Stimulated activated CD4-positive, alpha-beta T cell treated with anti-CD3 and anti-CD28 coated beads, Interleukin-4, amount 100 ng/mL, for 24 hours (primary cell): ENCODE results near the gene PTPRN2.

ENCODE experiments used
- DNase-seq: peaks from one replicate; pipeline ENCODE4 v3.0.0-alpha.2; 2020

Gene PTPRN2

DNA sequence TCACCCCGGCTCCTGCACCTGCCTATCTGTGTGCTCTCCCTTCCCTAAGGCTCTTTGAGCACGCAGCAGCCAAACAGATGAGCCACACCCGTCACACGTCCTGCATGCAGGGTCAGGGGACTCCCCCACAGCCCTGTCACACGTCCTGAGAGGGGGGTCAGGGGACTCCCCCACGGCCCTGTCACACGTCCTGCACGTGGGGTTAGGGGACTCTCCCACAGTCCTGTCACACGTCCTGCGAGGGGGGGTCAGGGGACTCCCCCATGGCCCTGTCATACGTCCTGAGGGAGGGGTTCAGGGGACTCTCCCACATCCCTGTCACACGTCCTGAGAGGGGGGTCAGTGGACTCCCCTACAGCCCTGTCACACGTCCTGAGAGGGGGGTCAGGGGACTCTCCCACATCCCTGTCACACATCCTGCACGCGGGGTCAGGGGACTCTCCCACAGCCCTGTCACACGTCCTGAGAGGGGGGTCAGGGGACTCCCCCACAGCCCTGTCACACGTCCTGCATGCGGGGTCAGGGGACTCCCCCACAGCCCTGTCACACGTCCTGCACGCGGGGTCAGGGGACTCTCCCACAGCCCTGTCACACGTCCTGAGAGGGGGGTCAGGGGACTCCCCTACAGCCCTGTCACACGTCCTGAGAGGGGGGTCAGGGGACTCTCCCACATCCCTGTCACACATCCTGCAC lies 211.3 kb downstream of the PTPRN2 start:
- DNase-seq = peak; percentile 16

- DNase-seq = no peak
These were observed 212.6 kb downstream of the PTPRN2 start for GRCh38 chr7:158375034-158375433.

DNA sequence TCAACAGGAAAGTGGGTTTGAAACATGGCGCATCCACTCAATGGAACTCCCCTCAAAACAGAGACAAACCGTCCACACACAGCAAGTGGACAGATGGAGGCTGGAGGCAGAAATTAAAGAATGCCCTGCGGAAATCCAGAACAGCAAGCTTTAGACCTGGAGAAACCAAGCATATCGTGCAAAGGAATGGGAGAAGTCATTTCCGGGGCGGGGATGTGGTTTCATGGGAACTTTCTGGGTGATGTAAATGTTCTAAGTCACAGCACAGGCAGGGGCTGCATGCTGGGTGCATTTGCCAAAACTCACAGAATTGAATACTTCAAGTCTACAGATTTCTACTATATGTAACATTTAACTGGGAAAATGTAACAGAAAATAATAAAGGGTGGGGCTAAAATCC lies 213.0 kb downstream of the PTPRN2 start:
- no peak for DNase-seq

- DNase-seq = no peak
These were observed 213.5 kb downstream of the PTPRN2 start for GRCh38 chr7:158374146-158374545.

DNA sequence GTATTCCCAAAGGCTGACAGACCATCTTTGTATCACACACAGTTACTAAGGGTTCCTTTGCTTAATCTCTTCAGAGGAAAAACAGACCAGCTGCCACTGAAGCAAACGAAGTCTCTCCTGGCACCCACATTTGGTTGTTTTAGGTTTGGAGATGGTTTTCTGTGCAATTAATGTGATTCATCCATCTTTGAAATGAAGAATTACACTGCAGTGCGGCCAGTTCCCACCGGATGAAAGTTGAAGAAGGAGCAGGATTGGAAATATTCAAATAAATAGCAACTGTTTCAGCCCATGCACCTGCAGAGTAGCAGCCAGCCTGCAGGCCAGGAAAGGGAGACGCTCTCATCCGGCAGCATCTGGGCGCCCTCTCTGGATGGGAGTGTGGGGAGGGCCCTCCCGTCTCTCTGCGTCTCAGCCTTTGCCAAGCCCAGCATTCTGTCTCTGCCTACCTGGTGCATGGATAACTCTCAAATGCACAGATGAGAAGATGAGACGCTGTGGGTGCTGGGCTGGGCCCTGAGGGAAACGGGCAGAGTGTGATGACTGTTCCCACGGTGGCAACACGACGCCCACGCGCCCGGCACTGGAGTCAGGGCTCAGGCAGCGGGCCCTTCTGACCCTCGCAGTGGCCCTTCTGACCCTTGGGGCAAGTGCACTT lies 214.0 kb downstream of the PTPRN2 start:
- DNase-seq = no peak

DNA sequence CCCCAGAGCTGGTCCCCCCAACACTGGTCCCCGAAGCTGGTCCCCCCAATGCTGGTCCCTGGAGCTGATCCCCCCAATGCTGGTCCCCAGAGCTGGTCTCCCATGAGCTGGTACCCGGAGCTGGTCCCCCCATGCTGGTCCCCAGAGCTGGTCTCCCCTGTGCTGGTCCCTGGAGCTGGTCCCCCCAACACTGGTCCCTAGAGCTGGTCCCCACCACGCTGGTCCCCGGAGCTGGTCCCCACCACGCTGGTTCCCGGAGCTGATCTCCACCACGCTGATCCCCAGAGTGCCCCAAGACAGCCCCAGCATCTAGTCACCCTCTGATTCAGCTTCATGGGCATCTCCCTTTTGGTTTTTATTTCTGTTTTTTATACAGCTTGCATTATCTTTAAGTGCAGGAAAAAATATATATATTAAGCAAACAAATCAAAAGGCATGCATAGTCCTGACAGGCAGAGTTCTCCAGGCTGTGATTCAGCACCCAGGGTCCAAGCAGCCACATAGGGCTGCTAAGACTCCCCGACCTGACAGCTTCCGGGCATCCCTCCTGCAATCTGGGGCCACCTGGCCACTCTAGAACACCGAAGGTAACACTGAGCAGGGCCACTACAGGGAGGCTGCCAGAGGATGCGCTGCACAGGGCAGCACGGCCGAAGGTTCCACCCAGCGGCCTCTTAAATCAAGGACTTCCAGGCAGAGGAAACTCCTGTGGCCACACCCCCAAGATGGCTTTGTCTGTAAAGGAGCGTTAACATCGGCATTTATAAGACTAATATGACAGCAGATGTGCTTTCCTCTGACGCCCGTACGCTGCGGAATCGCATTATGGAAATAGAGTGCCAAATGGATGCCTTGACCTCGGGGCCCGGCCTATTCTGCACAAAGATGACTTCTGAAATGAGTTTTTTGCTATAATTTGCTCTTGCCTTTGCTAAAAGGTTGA lies 215.0 kb downstream of the PTPRN2 start:
- no peak for DNase-seq

DNA sequence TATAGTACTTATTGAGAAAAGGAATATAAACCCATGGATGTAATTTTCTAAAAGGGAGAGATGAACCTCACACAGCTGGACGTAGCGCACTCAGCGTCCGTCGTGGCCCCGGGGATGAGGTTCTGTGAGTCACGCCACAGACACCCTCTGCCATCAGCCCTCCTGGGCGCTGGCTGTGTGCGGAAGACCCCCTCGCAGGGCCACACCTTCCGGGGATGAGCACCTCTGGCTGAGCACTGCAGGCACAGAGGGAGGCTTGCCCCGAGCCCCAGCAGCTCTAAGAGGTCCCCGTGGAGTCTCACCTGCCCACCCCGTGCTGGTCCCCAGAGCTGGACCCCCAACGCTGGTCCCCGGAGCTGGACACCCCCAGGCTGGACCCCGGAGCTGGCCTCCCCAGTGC lies 215.8 kb downstream of the PTPRN2 start:
- no peak for DNase-seq

GRCh38 chr7:158369866-158370265 lies 217.8 kb downstream of the PTPRN2 start:
- DNase-seq = no peak

DNA sequence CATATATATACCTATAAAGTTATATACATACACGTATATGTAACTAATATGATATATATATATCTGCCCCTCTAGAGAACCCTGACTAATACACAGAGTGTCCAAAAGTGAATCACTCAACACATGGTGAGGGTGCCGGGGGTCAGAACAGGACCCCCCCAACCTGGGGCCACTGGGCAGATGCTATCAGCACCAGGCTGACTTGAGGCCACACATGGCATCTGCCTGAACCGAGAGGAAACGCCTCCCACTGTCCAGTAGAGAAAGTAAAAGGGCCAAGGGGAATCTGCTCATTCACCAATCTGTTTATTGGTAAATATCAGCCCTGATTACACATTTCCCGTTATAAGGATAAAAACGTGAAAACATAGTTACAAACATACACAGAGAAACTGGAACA lies 218.3 kb downstream of the PTPRN2 start:
- no peak for DNase-seq

- DNase-seq = no peak
These were observed 219.2 kb downstream of the PTPRN2 start for GRCh38 chr7:158368449-158368848.

DNA sequence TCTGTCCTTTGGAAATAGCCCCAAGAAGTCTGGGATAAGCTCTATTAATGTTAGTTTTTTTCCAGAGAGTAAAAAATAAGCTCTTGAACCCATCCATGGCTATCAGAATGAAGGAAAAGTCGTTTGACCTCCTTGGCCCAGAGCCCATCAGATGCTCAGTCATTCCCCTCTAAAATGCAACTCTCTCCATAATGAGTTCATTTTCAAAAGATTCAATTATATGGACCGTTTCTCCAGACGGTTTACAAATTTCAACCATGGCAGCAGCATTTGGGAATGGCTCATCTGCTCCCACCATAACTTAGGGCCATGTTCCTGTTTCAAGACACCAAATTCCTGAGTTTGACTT lies 220.0 kb downstream of the PTPRN2 start:
- DNase-seq = no peak

GRCh38 chr7:158366916-158367633 lies 220.5 kb downstream of the PTPRN2 start:
- no peak for DNase-seq

- DNase-seq = no peak
These were observed 221.3 kb downstream of the PTPRN2 start for GRCh38 chr7:158366346-158366745.

DNA sequence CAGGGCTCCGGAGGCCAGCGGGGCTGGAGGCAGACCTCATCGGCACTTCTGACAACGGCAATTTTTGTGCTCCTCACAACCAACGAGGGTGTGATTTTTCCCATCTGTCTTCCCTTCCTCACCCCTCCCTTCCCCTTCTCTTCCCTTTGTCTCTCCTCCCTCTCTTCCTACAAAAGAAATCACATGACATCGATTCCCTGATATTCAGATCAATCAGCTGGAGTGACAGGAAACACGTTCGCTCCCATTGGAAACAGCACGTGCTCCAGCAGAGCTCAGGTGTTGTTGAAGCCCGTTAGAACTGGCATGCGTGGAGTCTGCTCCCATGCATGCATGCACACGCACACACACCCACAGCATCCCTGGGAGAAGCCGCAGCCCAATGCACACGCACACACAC lies 222.4 kb downstream of the PTPRN2 start:
- no peak for DNase-seq

- no peak for DNase-seq
These were observed 223.2 kb downstream of the PTPRN2 start for GRCh38 chr7:158364451-158364850.

GRCh38 chr7:158362912-158363905 lies 224.4 kb downstream of the PTPRN2 start:
- no peak for DNase-seq

DNA sequence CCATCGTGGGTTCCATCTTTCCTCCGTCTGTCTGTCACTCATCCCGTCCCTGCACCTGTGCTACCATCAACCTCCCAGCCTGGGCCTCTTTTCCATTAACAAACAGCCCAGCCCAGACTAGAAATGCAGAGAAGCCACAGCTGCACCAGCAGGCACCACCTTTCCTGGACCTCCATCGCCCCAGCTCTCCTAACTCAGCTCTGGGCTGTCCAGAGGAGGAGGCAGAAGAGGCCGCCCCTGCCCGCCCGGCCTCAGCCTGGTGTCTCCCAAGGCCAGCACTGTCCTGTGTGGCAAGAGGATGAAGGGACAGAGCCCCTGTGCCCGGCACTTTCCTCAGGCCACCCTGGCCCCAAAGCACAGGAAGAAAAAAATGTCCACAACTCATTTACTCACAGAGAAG lies 225.6 kb downstream of the PTPRN2 start:
- no peak for DNase-seq

GRCh38 chr7:158361326-158361946 lies 226.2 kb downstream of the PTPRN2 start:
- no peak for DNase-seq

GRCh38 chr7:158358926-158359645 lies 228.5 kb downstream of the PTPRN2 start:
- no peak for DNase-seq
